SU-DHL-6 (cell line): ENCODE results near the gene ELN.

ENCODE experiments used
- EZH2phosphoT487 ChIP-seq: fragments of 200-600 bp; sonication (generic), shearing (Covaris generic); conservative IDR thresholded peaks from 2 replicates; pipeline ENCODE4 v1.6.1; 2018; ENCODE audit warnings: mild to moderate bottlenecking, antibody characterized with exemption, low read length, moderate library complexity, mixed read lengths
- TF ChIP-seq, protein P1 (sequence below): fragments of 200-600 bp; sonication (generic); IDR thresholded peaks from one replicate; pipeline ENCODE4 v1.5.1; 2017; ENCODE audit warnings: antibody characterized with exemption, mild to moderate bottlenecking, low read length, moderate library complexity; ENCODE audit not compliant: insufficient read depth, poor library complexity, severe bottlenecking

GRCh38 chr7:74063646-74064045, 35.7 kb downstream of the ELN start:
- TF ChIP-seq, protein P1, sequence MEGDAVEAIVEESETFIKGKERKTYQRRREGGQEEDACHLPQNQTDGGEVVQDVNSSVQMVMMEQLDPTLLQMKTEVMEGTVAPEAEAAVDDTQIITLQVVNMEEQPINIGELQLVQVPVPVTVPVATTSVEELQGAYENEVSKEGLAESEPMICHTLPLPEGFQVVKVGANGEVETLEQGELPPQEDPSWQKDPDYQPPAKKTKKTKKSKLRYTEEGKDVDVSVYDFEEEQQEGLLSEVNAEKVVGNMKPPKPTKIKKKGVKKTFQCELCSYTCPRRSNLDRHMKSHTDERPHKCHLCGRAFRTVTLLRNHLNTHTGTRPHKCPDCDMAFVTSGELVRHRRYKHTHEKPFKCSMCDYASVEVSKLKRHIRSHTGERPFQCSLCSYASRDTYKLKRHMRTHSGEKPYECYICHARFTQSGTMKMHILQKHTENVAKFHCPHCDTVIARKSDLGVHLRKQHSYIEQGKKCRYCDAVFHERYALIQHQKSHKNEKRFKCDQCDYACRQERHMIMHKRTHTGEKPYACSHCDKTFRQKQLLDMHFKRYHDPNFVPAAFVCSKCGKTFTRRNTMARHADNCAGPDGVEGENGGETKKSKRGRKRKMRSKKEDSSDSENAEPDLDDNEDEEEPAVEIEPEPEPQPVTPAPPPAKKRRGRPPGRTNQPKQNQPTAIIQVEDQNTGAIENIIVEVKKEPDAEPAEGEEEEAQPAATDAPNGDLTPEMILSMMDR: no peak
- no peak for TF ChIP-seq EZH2phosphoT487
